ENCODE measurements around the gene CLVS2.
A peak's percentile ranks its signal among the peaks of the same experiment; 100 is the strongest.

The CLVS2 gene

GRCh38 chr6:122995921-122996793, at the start of gene CLVS2:
Gene CLVS2, plus strand, starts transcription at chr6:122996235. Its CDS starts 1,543 bp downstream, at chr6:122997778.
- no peak for TF ChIP-seq FOXM1 (IDR thresholded peaks at IDR 0.05; ENCODE audit: borderline replicate concordance, low read depth)
- no peak for TF ChIP-seq ZBTB7A (IDR thresholded peaks at IDR 0.05; ENCODE audit: low read depth)
- TF ChIP-seq NFIC (IDR thresholded peaks at IDR 0.05), result no peak
- TF ChIP-seq USF1 (IDR thresholded peaks at IDR 0.05), result no peak
- no peak for TF ChIP-seq MAX (IDR thresholded peaks at IDR 0.05)
- no peak for TF ChIP-seq YY1 (IDR thresholded peaks at IDR 0.05; ENCODE audit: low read depth)
- no peak for TF ChIP-seq CREB1 (IDR thresholded peaks at IDR 0.05; ENCODE audit: low read depth)
- TF ChIP-seq TEAD4 (IDR thresholded peaks at IDR 0.05), result no peak
- no peak for TF ChIP-seq RAD21 (IDR thresholded peaks at IDR 0.05; ENCODE audit: low read depth)
- TF ChIP-seq EGR1 (IDR thresholded peaks at IDR 0.05), result no peak
- TF ChIP-seq TAF1 (IDR thresholded peaks at IDR 0.05; ENCODE audit: low read depth), result no peak
- TF ChIP-seq EP300 (IDR thresholded peaks at IDR 0.05; ENCODE audit: borderline replicate concordance), result no peak
- no peak for TF ChIP-seq CEBPB (IDR thresholded peaks at IDR 0.05)
- no peak for TF ChIP-seq TCF12 (IDR thresholded peaks at IDR 0.05; ENCODE audit: low read depth)
- TF ChIP-seq REST (IDR thresholded peaks at IDR 0.05; ENCODE audit: low read depth), result no peak

GRCh38 chr6:122947355-122947754, 48.7 kb upstream of the CLVS2 start:
- TF ChIP-seq RAD21 (IDR thresholded peaks at IDR 0.05; ENCODE audit: low read depth) (peak; percentile 32), ZBTB7A (IDR thresholded peaks at IDR 0.05; ENCODE audit: low read depth) (no peak)

- no peak for TF ChIP-seq YY1 (IDR thresholded peaks at IDR 0.05; ENCODE audit: low read depth)
- no peak for TF ChIP-seq CREB1 (IDR thresholded peaks at IDR 0.05; ENCODE audit: low read depth)
- TF ChIP-seq TAF1 (IDR thresholded peaks at IDR 0.05; ENCODE audit: low read depth), result no peak
- no peak for TF ChIP-seq EGR1 (IDR thresholded peaks at IDR 0.05)
- TF ChIP-seq EP300 (IDR thresholded peaks at IDR 0.05; ENCODE audit: borderline replicate concordance), result no peak
- TF ChIP-seq TCF12 (IDR thresholded peaks at IDR 0.05; ENCODE audit: low read depth), result no peak
- no peak for TF ChIP-seq USF1 (IDR thresholded peaks at IDR 0.05)
- TF ChIP-seq MAX (IDR thresholded peaks at IDR 0.05), result no peak
- no peak for TF ChIP-seq FOXM1 (IDR thresholded peaks at IDR 0.05; ENCODE audit: borderline replicate concordance, low read depth)
- TF ChIP-seq CEBPB (IDR thresholded peaks at IDR 0.05), result no peak
- TF ChIP-seq REST (IDR thresholded peaks at IDR 0.05; ENCODE audit: low read depth), result no peak
- TF ChIP-seq TEAD4 (IDR thresholded peaks at IDR 0.05), result no peak
- TF ChIP-seq RAD21 (IDR thresholded peaks at IDR 0.05; ENCODE audit: low read depth), result no peak
- TF ChIP-seq ZBTB7A (IDR thresholded peaks at IDR 0.05; ENCODE audit: low read depth), result no peak
- TF ChIP-seq NFIC (IDR thresholded peaks at IDR 0.05), result no peak
These were observed 42.3 kb upstream of the CLVS2 start for GRCh38 chr6:122953766-122954165.

GRCh38 chr6:122956376-122956775, 39.7 kb upstream of the CLVS2 start:
- TF ChIP-seq MAX (IDR thresholded peaks at IDR 0.05) (no peak), EP300 (IDR thresholded peaks at IDR 0.05; ENCODE audit: borderline replicate concordance) (no peak), TCF12 (IDR thresholded peaks at IDR 0.05; ENCODE audit: low read depth) (no peak), REST (IDR thresholded peaks at IDR 0.05; ENCODE audit: low read depth) (no peak), CREB1 (IDR thresholded peaks at IDR 0.05; ENCODE audit: low read depth) (no peak), FOXM1 (IDR thresholded peaks at IDR 0.05; ENCODE audit: borderline replicate concordance, low read depth) (no peak), NFIC (IDR thresholded peaks at IDR 0.05) (no peak), EGR1 (IDR thresholded peaks at IDR 0.05) (no peak)

Data from Ishikawa (cell line).